ENCODE measurements around the gene NISCH.

DNA sequence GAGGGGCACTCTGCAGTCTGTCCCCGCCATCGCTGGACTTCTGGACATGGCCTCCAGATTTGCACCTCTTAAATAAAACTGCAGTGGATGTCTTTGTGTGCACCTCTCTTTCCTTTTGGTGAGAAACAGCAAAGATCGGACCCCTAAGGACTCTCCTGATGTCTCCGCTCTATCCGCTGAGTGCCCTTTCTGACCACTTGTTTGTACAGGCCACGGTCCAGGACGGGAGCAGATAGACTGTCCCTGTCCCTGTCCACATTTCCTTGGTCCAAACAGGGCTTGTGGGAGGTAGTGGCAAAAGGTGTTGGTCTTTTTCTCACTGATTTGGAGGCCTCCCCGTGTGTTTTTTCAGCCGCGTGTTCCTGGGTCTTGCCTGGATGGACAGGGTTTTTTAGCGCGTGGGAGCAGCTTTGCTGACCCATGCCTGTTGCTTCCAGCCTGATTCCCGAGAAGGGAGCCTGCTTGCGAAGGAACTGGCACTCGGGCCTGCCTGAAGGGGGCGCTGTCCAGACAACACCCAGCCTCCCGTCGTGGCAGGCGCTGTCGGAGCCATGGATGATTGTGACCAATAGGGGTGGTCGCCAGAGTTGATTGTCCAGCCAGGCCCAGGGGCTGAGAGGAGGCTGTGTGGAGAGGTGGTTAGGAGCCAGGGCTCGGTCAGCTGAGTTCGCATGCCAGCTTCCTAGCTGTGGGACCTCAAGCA is 26.6 kb downstream of the NISCH start:
- TF ChIP-seq EZH2 (IDR thresholded peaks at IDR 0.05) (no peak), EZH2phosphoT487 (IDR thresholded peaks at IDR 0.05) (no peak)
- TF ChIP-seq, protein P1, sequence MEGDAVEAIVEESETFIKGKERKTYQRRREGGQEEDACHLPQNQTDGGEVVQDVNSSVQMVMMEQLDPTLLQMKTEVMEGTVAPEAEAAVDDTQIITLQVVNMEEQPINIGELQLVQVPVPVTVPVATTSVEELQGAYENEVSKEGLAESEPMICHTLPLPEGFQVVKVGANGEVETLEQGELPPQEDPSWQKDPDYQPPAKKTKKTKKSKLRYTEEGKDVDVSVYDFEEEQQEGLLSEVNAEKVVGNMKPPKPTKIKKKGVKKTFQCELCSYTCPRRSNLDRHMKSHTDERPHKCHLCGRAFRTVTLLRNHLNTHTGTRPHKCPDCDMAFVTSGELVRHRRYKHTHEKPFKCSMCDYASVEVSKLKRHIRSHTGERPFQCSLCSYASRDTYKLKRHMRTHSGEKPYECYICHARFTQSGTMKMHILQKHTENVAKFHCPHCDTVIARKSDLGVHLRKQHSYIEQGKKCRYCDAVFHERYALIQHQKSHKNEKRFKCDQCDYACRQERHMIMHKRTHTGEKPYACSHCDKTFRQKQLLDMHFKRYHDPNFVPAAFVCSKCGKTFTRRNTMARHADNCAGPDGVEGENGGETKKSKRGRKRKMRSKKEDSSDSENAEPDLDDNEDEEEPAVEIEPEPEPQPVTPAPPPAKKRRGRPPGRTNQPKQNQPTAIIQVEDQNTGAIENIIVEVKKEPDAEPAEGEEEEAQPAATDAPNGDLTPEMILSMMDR (IDR thresholded peaks at IDR 0.05), result peak; percentile 77
